GM18868 (cell line): ENCODE data around the gene AKIRIN2.
"Not testable (repeated sequence)": the region's sequence is repeated elsewhere in the genome, so short reads cannot be mapped to it uniquely, and the experiment has no call there.

ENCODE experiments used
- ATAC-seq: cut with Tn5 transposase; IDR thresholded peaks from one replicate; pipeline ENCODE4 v1.9.1; 2021; ENCODE audit warnings: mild to moderate bottlenecking, moderate library complexity; ENCODE audit not compliant: unreplicated experiment

Gene AKIRIN2

DNA sequence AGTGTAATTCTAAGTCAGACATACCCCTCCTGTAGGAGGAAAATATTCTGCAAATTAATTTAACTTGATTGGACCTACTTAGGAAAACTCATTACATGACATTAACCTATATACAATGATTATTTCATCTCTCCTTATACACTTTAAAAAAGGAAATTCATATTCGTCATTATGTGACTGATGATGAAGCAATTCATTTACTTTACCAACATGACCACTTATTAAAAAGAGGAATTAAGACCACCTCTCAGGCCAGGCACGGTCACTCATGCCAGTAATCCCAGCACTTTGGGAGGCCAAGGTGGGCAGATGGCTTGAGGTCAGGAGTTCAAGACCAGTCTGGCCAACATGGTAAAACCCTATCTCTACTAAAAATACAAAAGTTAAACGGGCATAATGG lies 11.6 kb downstream of the AKIRIN2 start:
- no peak for ATAC-seq

GRCh38 chr6:87687893-87688292 lies 14.1 kb downstream of the AKIRIN2 start:
- ATAC-seq = not testable (repeated sequence)

DNA sequence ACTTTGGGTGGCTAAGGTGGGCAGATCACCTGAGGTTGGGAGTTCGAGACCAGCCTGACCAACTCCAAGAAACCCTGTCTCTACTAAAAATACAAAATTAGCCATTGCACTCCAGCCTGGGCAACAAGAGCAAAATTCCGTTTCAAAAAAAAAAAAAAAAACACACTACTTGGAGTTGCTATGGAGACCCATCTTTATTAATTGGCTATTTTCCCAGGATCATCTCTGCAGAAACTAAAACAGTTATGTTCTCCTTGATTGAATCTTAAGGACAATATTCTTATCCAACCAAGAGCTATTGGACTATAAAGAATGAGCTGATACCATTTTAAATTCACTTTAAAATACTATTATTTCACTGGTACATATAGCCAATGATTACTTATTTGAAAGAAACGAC lies 14.7 kb downstream of the AKIRIN2 start:
- no peak for ATAC-seq

- not testable (repeated sequence) for ATAC-seq
These were observed 15.3 kb downstream of the AKIRIN2 start for GRCh38 chr6:87686636-87687205.

DNA sequence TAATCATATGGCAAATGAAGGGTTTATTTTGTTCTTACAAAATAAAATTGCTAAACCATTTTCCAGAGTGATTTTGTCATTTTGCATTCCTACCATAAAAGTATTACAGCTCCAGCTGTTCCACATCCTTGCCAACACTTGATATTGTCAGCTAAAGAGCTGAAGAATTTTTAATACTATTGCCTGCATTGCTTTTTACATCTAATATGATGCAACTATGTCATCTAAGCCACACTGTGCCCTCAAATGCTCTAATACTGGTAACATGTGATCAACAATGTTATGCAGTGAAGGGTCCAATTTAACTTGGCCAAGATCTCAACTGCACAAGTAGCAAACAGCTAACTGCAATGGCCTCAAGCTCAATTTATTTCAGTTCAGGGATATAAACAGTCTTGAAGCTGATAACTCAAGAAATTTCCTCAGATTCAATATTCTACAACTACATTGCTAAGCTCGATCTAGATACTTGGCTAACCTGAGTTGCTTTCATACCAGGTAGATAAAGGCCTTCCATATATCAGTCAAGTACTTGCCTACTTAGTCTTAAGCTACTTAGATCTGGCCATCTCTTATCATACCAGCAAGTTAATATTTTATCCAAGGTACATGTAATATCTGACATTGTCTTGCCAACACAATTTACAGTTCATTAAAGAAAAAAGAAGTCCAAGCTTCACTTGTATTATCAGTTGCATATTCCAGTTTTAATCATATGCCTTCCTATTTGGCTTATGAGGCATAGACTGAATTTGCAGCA lies 17.0 kb downstream of the AKIRIN2 start:
- ATAC-seq = no peak

DNA sequence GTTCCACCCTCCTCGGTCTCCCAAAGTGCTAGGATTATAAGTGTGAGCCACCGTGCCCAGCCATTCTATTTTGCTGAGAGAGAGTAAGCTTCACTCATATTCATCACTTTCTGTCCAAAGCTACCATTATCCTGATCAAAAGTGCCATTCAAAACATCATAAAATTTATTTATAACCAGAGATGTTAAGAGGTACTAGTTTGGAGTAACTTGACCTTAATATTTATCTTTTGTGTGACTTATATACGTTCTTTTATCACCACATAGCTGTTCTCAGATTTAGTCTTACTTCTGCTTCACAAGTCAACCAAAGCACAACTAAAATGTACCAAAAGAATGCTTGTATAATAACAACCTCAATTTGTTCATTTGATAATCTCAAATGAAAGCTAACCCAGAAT lies 18.1 kb downstream of the AKIRIN2 start:
- no peak for ATAC-seq

- ATAC-seq = peak; percentile 91
These were observed 19.7 kb downstream of the AKIRIN2 start for GRCh38 chr6:87682310-87682709.

- no peak for ATAC-seq
These were observed 26.9 kb downstream of the AKIRIN2 start for GRCh38 chr6:87675004-87675681.

GRCh38 chr6:87674290-87674689 lies 27.7 kb downstream of the AKIRIN2 start:
- no peak for ATAC-seq

DNA sequence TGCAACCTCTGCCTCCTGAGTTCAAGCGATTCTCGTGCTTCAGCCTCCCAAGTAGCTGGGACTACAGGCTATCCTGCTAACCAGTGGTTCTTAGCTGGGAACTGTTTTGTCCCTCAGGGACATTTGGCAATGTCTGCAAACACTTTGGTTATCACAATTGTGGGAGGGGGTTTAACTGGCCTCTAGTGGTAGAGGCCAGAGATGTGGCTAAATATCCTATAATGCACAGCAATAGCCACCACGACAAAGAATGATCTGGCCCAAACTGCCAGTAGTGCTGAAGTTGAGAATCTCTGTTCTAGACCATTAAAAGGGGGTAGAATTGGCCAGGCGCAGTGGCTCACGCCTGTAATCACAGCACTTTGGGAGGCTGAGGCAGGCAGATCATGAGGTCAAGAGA lies 28.8 kb downstream of the AKIRIN2 start:
- no peak for ATAC-seq

- no peak for ATAC-seq
These were observed 29.4 kb downstream of the AKIRIN2 start for GRCh38 chr6:87672641-87673040.

DNA sequence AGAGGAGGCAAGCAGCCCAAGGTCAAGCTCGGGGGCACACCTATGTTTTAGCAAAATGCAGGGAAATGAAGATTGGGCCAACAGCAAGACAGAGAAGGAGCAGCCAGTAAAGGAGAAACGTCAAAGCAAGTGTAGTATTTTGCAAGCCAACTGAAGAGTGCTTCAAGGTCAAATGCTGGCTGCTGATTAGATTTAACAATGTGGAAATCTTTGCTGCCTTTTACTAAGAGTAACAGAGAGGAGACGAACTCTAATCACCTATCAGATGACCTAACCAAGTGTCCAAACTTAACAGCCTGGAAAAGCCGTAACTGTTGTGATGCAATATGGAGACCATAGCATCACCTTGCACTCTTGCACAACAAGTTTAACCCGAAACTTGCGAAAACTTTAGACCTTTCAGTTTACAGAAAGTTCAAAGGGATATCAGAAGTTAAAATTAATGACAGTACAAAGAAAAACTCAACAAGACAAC lies 30.4 kb downstream of the AKIRIN2 start:
- no peak for ATAC-seq

GRCh38 chr6:87670707-87671106 lies 31.3 kb downstream of the AKIRIN2 start:
- no peak for ATAC-seq

DNA sequence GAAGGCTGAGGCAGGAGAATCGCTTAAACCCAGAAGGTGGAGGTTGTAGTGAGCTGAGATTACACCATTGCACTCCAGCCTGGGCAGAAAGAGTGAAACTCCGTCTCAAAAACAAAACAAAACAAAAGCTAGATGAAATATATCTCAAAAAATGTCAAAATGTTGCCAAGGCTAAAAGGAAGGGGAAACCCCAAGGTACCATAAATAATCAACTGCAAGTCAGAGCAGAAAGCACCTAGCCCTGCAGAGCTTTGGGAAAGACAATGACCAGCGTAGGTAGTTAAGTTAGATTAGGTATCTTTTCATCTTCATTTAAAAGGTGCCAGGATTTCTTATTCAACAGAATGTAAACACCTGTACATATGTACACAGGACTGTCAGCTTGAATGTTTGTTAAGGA lies 33.0 kb downstream of the AKIRIN2 start:
- ATAC-seq = peak; percentile 75

GRCh38 chr6:87668013-87668412 lies 34.0 kb downstream of the AKIRIN2 start:
- no peak for ATAC-seq

- no peak for ATAC-seq
These were observed 35.0 kb downstream of the AKIRIN2 start for GRCh38 chr6:87667032-87667431.

GRCh38 chr6:87664921-87665485 lies 37.0 kb downstream of the AKIRIN2 start:
- ATAC-seq = no peak

DNA sequence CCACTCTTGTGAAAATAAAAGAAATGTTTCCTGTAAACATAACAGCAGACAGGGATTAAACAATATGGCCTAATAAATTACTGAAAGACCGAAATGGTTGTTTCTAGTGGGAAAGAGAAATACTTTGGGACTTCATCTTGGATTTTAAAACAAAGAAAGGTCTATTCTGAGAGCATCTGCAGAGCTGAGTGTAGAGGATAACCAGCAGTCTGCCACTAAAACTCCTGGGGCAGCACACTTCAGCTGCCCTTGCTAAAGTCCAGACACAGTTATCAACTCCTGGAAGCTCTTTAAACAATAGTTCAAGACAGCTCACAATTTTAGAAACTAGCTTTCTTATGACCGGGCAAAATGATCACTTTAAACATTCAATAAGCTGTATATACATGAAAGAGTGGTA lies 38.6 kb downstream of the AKIRIN2 start:
- ATAC-seq = no peak

GRCh38 chr6:87661503-87661902 lies 40.5 kb downstream of the AKIRIN2 start:
- no peak for ATAC-seq

GRCh38 chr6:87661016-87661415 lies 41.0 kb downstream of the AKIRIN2 start:
- ATAC-seq = no peak

DNA sequence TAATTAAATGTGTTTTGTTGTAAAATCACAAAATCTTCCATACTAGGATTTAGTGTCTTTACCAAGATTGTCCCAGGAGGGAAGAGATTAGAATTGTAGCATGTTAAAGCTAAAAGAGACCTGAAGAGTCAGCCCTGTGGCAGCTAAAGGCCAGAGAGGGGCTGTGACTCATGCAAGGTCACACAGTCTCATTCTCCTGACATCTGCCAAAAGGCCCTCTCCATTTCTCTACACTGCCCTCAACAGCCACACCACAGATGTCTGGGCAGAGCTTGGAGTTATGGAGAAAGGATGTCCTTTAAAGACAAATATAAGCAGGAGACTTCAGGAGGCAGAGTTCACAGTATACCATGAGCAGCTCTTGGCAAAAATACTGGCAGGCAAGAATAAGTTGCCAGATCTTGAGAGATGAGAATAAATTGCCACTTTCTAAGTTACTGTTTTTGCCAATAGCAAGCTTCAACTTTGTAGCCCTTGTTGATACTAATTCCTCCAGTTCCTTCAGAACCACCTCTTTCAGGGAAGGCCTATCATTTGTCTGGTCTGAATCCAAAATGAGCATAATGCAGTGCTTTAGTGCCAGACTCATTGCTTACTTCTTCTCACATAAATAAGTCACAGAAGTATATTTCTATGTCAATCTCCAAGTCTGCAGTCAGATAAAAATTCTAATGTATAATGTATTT lies 41.7 kb downstream of the AKIRIN2 start:
- ATAC-seq = no peak
